GM18867 (cell line): Measurements from ENCODE around the gene BRD8.
A peak's percentile ranks its signal among the peaks of the same experiment; 100 is the strongest.
"Not testable (repeated sequence)": the region's sequence is repeated elsewhere in the genome, so short reads cannot be mapped to it uniquely, and the experiment has no call there.

ENCODE experiments used
- ATAC-seq: cut with Tn5 transposase; IDR thresholded peaks from one replicate; pipeline ENCODE4 v1.9.1; 2021; ENCODE audit warnings: mild to moderate bottlenecking, moderate library complexity; ENCODE audit not compliant: unreplicated experiment

The BRD8 gene

GRCh38 chr5:138178516-138179276 lies at the start of gene BRD8, which contains the start of gene KIF20A:
Gene BRD8 (minus strand): TSS chr5:138178630. CDS start chr5:138178614, 16 bp downstream.
Gene KIF20A (plus strand): TSS chr5:138179112. CDS start chr5:138179681, 569 bp downstream.
- ATAC-seq = peak; percentile 86

- ATAC-seq = no peak
Observed at GRCh38 chr5:138226910-138227309, 48.5 kb upstream of the BRD8 start.

GRCh38 chr5:138224712-138225111 lies 46.3 kb upstream of the BRD8 start:
- ATAC-seq = no peak

- no peak for ATAC-seq
Observed at GRCh38 chr5:138223532-138223931, 45.1 kb upstream of the BRD8 start.

- no peak for ATAC-seq
Observed at GRCh38 chr5:138216799-138217198, 38.4 kb upstream of the BRD8 start.

GRCh38 chr5:138213161-138214029 lies 35.0 kb upstream of the BRD8 start, which contains the start of gene CDC23:
Gene CDC23 (minus strand): TSS chr5:138213323. CDS start chr5:138213312, 11 bp downstream.
- peak; percentile 96 for ATAC-seq

GRCh38 chr5:138212828-138213160 lies 34.4 kb upstream of the BRD8 start:
- ATAC-seq = peak; percentile 17

GRCh38 chr5:138210985-138211384 lies 32.6 kb upstream of the BRD8 start:
- no peak for ATAC-seq

GRCh38 chr5:138193859-138194258 lies 15.4 kb upstream of the BRD8 start:
- not testable (repeated sequence) for ATAC-seq

- ATAC-seq = no peak
Observed at GRCh38 chr5:138192826-138193225, 14.4 kb upstream of the BRD8 start.

GRCh38 chr5:138188626-138189025 lies 10.2 kb upstream of the BRD8 start:
- no peak for ATAC-seq

- no peak for ATAC-seq
Observed at GRCh38 chr5:138186002-138186447, 7.6 kb upstream of the BRD8 start.

GRCh38 chr5:138182808-138183207 lies 4.4 kb upstream of the BRD8 start:
- ATAC-seq = no peak

GRCh38 chr5:138180841-138181240 lies 2.4 kb upstream of the BRD8 start:
- ATAC-seq = no peak

- ATAC-seq = peak; percentile 32
Observed at GRCh38 chr5:138180183-138180782, 1.9 kb upstream of the BRD8 start.

- ATAC-seq = no peak
Observed at GRCh38 chr5:138179277-138179857, 937 bp upstream of the BRD8 start.

GRCh38 chr5:138177941-138178515 lies 402 bp downstream of the BRD8 start:
- no peak for ATAC-seq

- no peak for ATAC-seq
Observed at GRCh38 chr5:138170299-138170698, 8.1 kb downstream of the BRD8 start.

GRCh38 chr5:138169124-138169523 lies 9.3 kb downstream of the BRD8 start:
- no peak for ATAC-seq

GRCh38 chr5:138163721-138164120 lies 14.7 kb downstream of the BRD8 start:
- ATAC-seq = no peak

- ATAC-seq = no peak
Observed at GRCh38 chr5:138160706-138161105, 17.7 kb downstream of the BRD8 start.
